Adrenal gland (tissue), 5 donors: ENCODE data around the gene GRID2IP.

Source experiments
- CTCF ChIP-seq, 6 experiments: fragments of 450-650 bp in 4 of 6; fragments of 200-600 bp in 2 of 6; sonication (generic) in 1 of 6; IDR thresholded peaks; 1 replicate in 5 of 6; 2 replicates in 1 of 6; pipeline versions ENCODE4 v1.5.1 to v1.8.0; 2016 to 2021; ENCODE audit warnings: antibody characterized with exemption in 6 of 6, mild to moderate bottlenecking in 2 of 6, moderate library complexity in 1 of 6
- POLR2A ChIP-seq, 2 donors: fragments of 450-650 bp; IDR thresholded peaks; one replicate each; pipeline ENCODE4 v1.6.1; 2017; ENCODE audit warnings: antibody characterized with exemption in 2 of 2, mild to moderate bottlenecking in 2 of 2, moderate library complexity in 1 of 2
- donor health status: DM: no; HTN: no; CAD: no.

GRCh38 chr7:6536262-6537260, 14.7 kb downstream of the GRID2IP start:
- no peak for TF ChIP-seq CTCF (IDR thresholded peaks at IDR 0.05)
- TF ChIP-seq POLR2A (IDR thresholded peaks at IDR 0.05): no peak
